Adrenal gland (tissue), 5 donors: ENCODE results near the gene APH1B.

Experiments used
- POLR2A ChIP-seq, 2 donors: fragments of 450-650 bp; IDR thresholded peaks; one replicate each; pipeline ENCODE4 v1.6.1; 2017; ENCODE audit warnings: antibody characterized with exemption in 2 of 2, mild to moderate bottlenecking in 2 of 2, moderate library complexity in 1 of 2
- TF ChIP-seq, protein P1 (sequence below), 6 experiments: fragments of 450-650 bp in 4 of 6; fragments of 200-600 bp in 2 of 6; sonication (generic) in 1 of 6; IDR thresholded peaks; 1 replicate in 5 of 6; 2 replicates in 1 of 6; pipeline versions ENCODE4 v1.5.1 to v1.8.0; 2016 to 2021; ENCODE audit warnings: antibody characterized with exemption in 6 of 6, mild to moderate bottlenecking in 2 of 6, moderate library complexity in 1 of 6
- donor health status: DM: no; HTN: no; CAD: no.

DNA sequence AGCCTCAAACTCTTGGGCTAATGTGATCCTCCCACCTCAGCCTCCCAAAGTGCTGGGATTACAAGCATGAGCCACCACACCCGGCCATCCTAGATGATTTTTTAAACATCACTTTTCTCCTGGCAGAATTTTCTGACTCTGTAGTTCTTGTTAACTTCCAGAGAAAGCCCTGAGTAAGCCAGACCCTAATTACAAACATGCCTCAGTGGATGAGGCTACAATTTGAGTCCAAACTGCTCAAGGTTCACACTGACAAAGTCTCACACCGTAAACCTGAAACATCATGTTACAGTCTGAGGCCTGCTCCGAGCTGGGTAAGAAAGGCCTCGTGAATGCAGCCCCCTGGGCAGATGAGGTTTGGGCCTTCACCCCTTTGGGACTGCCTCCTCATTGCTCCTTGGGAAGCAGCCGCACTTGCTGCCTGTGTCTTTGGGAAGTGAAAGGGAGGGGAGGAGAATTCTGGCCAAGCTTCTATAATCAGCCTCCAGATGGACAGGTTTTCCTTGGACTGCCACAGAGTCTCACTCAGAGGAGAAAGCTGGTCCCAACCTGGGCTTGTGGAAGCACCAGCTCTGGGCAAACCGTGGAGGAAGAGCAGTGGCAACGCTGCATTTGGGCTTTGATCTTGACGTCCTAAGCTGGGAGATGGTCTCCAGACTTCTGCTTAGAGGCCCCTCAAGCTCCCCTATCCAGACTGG is 58.3 kb downstream of the APH1B start:
- TF ChIP-seq, protein P1, sequence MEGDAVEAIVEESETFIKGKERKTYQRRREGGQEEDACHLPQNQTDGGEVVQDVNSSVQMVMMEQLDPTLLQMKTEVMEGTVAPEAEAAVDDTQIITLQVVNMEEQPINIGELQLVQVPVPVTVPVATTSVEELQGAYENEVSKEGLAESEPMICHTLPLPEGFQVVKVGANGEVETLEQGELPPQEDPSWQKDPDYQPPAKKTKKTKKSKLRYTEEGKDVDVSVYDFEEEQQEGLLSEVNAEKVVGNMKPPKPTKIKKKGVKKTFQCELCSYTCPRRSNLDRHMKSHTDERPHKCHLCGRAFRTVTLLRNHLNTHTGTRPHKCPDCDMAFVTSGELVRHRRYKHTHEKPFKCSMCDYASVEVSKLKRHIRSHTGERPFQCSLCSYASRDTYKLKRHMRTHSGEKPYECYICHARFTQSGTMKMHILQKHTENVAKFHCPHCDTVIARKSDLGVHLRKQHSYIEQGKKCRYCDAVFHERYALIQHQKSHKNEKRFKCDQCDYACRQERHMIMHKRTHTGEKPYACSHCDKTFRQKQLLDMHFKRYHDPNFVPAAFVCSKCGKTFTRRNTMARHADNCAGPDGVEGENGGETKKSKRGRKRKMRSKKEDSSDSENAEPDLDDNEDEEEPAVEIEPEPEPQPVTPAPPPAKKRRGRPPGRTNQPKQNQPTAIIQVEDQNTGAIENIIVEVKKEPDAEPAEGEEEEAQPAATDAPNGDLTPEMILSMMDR (IDR thresholded peaks at IDR 0.05): no peak
- no peak for TF ChIP-seq POLR2A (IDR thresholded peaks at IDR 0.05)
